HG03571 (cell line): ENCODE data around the gene NBPF1.
"Not testable (repeated sequence)": the region's sequence is repeated elsewhere in the genome, so short reads cannot be mapped to it uniquely, and the experiment has no call there.

ENCODE experiments used
- ATAC-seq: cut with Tn5 transposase; IDR thresholded peaks from one replicate; pipeline ENCODE4 v1.9.1; 2021; ENCODE audit not compliant: unreplicated experiment

The NBPF1 gene

DNA sequence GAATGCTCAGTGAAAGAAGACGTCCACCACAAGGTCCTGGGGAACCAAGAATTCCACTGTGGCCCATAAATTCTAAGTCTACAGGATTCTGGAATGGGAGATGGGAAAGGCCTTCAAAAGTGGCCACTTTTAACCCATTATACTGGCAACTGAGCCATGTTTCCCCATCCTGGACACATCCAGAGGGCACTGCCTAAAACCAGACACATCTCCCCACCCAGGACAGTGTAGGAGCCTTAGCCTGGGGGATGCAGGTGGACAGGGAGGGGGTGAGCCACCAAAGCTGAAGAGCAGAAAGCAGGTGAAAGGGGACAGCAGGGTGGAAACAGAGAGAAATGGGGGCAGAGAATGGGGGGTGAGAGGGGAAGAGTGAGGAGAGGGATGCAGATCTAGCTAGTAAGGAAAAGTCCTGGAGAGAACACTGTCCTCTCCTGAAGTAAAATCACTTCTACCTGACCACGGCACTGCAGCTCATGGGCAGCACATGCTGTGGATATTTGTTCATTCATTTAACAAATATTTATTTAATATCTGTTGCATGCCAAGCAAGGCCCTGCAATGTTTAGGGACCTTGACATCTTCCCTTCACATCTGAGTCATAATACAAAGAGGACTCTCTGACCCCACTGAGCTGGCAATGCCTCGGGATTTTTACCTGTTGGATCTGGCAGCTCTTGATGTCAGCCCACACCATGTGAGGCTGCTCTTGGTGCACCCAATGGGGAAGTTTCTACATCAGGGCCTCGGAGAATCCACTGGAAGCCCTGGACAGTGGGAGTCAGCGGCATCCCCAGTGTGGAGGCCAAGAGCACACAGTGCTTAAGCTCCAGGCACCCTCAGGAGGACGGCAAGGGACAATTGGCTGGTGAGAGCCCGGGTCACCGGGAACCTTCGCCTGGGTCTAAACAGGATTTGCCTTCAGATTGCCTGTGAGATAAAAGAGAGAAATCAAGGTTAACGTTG is 5.2 kb downstream of the NBPF1 start:
- ATAC-seq, result not testable (repeated sequence)

DNA sequence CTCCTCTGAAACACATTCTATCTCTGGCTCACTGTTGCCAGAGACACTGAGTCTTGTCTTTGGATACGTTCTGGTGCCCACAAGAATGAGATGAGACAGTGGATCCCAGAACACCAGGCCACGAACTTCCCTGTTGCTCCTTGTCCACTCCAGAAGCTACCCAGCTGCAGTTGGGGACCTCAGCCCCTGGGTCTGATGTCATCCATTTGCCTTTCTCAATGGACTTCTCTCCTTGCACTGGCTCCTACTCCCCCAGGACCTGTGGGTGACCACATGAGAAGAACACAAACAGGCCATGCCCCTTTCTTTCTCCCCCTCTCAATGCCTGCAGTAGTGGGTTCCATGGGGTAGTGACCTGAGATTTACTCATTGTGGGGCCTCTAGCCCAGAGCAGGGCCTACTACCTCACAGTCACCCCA is 5.9 kb downstream of the NBPF1 start:
- no peak for ATAC-seq

DNA sequence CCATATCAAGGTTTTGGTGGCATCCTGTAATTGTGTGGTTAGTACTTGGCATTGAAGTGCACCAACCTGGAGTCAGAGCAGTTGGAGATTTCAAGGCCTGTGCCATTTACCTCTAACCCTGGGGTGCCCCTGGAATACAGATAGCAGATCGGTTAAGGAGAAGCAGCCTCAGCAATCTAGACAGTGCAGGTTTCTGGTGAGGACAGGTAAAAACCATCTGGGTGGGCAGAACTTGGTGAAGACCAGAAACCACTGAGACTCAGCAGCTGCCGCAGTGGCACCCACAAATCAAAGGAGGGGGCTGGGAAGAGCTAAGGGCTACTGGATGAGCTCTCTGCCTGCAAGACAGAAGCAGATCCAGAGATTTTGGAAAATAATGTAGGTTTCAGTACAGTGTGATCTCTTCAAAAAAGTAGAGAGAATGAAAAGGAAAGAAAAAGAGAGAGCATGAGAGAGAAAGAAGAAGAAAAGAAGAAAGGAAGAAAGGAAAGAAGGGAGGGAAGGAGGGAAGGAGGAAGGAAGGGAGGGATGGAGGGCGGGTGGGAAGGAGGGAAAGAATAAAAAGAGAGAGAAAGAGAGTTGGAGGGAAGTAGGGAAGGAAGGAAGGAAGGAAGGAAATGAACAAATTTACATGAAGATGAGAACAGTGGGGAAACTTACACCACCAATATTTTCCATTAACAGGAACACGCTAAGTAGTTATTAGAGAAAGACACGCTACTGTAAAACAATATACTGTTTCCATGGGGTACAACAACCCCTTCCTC is 6.5 kb downstream of the NBPF1 start:
- ATAC-seq, result not testable (repeated sequence)

DNA sequence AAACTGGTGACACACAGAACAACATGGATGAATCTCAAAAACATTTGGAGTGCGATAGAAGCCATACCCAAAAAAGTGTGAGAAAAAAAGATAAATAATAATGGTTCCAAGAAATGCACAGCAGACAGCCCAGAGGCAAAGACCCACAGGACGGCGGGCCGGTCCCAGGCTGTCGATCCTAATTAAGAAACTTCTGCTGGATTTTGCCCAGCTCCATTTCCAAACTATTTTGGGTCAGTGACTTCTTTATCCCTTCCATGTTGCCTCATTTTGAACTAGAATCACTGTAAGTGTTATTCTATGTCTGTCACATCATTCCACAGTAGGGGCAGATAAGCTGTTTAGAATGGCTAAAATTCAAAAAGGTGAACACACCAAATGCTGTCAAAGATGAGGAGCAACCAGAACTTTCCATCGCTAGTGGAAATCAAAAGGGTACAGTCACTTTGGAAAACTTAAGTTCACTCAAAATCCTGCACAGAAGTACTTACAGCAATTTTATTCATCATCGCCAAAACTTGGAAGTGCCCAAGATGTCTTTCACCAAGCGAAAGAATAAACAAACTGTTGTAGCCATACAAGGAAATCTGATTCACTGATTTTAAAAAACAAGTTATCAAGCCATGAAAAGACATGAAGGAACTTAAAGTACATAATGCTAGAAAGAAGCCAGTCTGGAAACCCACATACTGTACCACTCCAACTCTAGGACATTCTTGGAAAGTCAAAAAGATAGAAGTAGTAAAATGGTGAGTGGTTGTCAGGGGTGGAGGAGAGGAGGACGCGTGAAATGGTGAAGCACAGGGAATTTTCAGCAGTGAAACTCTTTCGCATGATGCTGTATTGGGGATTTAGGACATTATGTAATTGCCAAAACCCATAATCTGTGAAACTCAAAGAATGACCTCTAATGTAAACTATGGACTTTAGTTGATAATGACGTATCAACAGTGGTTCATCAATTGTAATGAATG is 7.5 kb downstream of the NBPF1 start:
- no peak for ATAC-seq

DNA sequence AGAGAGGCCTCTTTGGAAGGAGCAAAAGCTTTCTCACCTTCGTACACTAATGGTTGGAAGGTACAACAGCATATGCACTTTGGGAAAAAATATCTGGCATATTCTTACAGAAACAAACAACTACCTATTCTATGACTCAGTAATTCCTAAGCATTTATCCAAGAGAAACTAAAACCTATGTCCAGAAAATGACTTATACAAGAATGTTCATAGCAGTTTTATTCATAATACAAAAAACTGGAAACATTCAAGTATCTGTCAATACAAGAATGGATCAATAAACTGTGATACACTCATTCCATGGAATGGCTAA is 8.2 kb downstream of the NBPF1 start:
- ATAC-seq, result no peak

DNA sequence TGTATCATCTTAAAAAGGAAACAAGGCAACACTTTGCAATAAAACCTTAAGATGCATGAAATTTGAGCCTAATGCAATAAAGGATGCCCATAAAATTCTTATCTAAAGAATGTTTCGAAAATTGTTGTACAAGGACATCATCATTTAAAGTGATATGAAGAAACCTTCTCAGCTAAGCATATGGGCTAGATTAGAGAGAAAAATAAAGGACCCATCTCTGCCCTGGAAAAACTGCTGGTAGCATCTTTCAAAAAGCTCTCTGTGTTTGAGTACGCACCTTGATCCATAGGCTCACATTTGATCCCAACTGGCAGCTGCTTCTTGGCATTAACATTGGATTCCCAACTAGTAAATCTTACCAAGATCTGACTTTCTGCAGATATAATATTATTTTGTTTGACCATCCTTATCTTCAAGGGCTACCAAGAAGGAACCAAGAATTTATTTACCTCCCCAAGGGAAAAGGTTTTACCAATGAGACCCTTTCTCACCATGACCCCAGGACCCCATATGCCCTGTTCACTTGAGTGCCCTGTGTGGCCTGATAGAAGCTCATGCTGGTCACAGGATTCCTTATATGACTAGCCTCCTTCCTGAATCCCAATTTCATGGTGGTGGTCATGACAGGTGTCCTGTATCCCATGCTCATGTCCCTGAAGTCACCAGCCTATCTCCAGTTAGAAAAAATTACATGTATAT is 8.7 kb downstream of the NBPF1 start:
- ATAC-seq, result not testable (repeated sequence)

DNA sequence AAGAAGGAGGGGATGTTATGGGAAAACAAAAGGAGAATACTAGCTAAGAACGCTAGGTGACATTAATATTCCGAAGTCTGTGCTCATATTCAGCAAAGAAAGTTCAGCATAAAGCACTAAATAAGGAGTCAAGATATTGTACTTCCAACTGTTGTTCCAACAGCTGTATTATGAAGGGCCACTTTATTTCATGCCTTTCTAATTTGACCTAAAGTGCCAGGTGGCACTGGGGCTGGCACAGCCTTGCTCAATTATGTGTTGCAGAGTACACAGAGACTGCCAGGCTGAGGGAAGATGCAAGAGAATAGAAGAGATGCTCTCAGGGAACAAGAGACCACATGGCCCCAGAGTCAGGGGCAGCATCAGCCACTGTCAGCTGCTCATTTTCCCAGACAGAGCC is 9.7 kb downstream of the NBPF1 start:
- not testable (repeated sequence) for ATAC-seq

DNA sequence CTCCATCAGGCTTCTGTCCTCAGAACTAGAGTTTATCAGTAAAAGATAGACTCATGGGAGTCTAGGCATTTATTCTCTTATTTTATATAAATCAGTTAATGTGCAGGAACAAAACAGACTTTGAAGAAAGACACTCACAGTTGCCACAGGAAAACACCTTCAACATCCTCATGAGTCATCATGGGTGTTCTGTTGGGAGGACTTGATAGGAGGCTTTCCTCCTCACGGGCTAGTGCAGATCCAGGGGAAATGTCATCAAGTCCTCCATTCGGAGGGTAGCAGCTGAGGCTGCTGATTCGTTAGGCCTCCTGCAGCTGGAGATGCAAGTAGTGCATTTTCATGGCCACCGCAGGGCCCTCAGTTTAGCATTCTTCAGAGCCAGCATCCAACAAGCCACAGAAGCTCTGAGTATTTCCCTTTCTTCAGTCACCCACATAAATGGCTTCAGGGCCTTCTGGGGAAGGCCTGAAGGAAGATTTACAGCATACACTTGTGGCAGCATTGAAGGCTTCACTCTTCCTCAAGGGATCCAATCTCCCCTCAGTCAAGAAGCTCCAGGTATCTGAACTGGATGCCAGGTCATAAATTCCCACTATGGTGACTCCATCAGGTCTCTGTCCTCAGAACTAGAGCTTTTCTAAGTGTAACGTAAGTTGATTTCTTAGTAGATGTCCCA is 10.9 kb downstream of the NBPF1 start:
- ATAC-seq, result not testable (repeated sequence)

DNA sequence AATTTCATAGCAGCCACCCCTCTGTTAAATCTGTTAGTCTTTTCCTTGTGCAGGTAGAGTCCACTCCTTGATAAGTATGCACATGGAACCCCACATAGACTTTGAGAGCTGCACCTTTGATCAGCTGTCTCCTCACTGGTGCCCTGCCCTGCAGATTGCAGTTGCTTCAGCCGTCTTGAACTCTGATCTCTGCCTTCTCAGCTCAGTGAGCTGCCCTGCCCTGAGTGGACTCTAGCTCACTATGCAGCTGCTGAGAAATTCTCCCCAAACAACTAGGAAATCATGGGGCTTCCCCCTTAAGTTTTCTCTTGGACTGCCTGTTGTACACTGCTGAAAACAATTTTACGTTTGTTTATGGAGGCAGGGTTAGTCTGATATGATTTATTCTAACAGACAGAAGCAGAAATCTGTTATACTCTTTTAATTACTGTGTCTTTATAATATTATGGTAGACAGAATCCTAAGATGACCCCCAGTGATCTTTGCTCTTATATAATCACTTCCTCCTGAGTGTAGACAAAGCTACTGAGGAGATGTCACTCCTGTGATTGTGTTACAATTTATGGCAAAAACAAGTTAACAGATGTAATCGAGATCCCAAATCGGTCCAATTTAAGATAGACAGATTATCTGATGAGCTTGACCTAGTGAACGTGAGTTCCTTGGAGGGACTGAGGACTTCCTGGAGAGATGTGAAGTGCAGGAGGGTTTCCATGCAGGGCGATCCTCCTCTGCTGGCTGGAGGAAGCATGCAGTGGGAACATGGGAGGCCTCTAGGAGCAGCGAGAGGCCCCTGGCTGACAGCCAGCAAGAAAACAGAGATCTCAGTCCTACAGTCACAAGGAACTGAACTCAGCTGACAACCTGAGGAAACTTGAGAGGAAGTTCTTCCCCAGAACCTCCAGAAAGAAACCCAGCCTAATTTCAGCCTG is 12.2 kb downstream of the NBPF1 start:
- not testable (repeated sequence) for ATAC-seq

DNA sequence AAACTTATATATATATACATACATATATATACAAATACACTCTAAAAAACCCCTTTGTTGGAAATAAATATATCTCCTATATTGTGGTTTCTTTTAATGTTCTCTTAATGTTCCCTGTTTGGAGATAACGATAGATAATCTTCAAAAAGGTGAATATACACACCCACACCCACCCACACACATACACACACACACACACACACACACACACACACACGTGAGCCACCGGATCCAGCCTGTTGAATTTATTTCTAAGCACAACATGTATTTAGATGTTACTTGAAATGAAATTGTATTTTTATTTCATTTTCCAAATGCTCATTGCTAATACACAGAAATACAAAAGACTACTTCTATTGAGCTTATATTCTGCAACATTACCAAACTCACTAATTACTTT is 14.0 kb downstream of the NBPF1 start:
- ATAC-seq, result not testable (repeated sequence)

DNA sequence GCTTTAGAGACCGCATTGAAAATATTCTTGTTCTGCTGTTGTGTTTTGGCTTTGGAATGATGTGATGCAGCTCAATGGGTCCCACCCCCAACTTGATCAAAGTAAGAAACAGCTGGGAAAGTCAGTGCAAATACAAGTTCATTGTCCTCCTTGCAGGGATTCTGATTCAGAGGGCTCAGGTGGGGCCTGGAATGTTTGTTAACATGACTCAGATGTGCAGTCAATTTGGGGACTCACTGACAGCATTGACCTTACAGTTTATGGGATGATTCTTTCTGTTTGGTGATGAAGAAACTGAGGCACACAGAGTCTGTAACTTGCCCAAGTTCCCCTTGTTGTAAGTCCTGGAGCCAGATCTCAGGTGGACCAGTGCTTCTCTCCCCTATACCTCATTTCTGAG is 18.1 kb downstream of the NBPF1 start:
- not testable (repeated sequence) for ATAC-seq

DNA sequence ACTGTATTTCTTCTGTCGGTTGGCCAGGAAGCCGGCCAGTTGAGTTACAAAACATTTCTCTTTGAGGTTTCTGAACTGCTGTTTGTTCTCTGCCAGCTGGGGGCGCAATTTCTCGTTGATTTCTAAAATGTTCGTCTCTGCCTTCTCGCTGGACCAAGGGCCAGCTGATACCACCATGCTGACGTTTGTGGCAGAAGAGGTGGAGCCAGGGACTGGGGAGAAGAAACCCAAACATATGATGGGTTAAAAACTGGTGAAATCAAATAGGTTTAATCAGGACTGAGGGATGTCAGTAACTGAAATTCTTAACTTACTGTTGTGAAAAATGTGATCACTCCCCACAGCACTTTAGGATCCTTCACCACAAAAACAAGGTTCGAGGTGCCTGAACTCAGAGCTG is 21.5 kb downstream of the NBPF1 start:
- not testable (repeated sequence) for ATAC-seq

DNA sequence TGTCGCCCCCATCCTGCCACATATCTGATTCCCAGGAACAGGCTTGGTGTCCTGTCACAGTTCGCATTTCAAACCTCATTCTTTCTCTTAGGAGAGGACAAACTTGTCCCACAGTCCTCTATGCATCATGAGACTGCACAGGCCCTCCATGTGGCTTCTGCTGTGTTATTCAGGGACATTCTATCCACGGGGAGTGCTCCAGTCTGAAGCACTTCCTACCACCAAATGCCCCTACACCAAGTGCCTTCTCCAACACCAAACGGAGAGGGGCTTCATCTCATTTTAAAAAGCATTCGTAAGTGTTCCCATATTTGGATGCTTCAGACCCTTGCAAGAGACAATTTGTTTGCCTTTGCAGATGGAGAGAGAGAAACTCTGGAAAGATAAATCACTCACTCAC is 25.3 kb downstream of the NBPF1 start:
- not testable (repeated sequence) for ATAC-seq

DNA sequence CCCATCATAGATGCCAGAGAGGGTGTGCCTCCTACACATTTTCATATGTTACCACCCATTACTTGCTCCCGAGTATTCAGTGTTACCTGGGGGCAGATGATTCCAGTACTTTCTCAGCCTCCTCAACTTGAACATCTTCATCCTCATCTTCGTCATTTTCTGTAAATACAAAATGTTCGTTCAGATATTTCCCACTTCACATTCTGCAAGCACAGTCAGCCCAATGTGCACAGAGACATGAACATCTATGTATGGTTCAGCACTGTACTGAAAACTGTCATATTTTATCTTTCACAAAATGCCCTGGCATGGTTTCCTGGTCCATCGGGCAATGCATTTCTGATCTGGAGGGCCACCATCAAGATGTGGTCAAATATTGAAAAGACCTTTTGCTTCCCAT is 25.7 kb downstream of the NBPF1 start:
- not testable (repeated sequence) for ATAC-seq

DNA sequence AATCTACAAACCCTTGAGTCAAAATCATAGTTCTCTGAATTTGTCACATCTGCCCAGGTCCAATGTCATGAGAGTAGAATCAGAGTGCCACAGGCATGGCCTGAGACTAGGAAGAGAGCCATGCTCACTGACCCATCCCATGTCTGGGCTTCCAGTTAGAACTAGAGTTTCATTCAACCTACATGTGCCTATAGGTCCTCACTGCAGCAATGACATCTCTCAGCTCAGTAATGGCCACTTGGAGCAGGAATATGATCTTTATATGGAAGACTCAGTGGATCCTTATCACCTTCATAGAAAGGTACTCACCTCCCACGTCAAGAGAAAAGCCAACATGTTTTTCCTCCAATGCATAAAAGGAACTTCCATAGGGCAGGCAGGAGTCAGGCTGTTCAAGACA is 48.0 kb downstream of the NBPF1 start:
- not testable (repeated sequence) for ATAC-seq

DNA sequence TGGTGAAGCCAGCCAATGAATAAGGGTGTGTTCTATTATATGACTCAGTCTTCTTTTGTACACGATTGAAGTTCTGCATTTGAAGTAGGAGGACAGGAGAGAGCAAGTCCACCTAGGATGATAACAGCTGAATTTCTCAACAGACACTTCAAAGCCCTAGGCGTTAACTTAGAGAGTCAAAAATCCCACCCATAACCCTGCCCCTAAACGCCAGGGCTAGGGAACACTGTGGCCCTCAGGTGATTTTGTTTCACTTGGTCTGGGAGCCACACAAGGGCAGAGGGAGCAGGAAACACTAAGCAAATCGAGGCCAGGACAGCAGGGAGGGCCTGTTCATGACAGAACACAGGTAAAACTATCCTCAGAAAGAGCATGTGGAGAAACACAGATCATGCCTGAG is 52.3 kb downstream of the NBPF1 start:
- ATAC-seq, result not testable (repeated sequence)

DNA sequence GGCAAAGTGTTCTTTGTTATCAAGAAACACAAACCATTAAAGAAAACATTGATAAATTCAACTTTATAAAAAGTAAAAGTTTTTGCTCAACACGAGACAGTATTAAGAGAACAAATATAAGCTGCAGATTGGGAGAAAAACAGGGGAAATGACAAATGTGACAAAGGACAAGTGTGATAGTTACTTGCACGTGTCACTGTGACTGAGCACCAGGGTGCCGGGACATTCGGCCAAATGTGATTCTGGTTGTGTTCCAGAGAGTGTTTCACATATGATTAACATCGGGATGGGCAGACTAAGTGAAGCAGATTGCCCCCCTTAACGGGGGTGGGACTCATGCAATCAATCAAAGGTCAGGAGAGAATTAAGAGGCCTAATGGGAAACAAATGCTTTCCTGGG is 52.9 kb downstream of the NBPF1 start:
- ATAC-seq, result not testable (repeated sequence)

DNA sequence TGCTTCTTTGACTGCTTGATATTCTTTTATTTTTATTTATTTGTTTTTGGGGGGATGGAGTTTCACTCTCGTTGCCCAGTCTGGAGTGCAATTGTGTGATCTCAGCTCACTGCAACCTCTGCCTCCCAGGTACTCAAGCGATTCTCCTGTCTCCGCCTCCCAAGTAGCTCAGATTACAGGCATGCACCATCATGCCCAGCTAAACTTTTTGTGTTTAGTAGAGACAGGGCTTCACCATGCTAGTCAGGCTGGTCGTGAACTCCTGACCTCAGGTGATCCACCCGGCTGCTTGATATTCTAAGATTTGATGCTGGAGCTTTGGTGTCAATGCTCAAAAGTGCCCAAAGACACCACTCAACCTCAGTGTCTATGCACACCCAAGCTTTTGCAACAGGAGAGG is 53.7 kb downstream of the NBPF1 start:
- not testable (repeated sequence) for ATAC-seq

DNA sequence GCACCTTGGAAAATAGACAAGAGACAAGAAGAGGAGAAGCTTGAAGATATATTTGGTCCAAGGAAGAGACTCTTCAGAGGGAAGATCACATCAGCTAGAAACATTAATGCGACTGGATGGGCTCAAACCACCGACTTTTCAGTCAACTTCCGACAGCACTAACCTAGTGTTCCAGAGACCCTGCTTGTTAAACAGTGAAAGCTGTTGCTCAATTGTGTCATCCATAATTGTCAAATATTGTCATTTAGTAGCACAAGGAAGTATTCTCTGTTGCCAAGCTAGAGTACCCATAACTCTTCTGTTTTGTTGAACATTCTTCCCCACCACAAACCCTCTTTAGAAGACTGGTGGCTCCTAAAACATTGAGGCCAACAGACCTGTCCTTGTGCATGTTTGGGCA is 56.3 kb downstream of the NBPF1 start:
- not testable (repeated sequence) for ATAC-seq
